Left ventricle myocardium inferior (tissue), 1 donor: ENCODE data around the gene CD46. TPM values are rescaled to one million over a fixed set of nuclear protein-coding genes. Genes with fewer than 3 reads are reported as not detected.

Experiments
- DNase-seq: peaks from one replicate; pipeline ENCODE4 v3.0.0-alpha.2; 2020
- H3K27ac ChIP-seq: fragments of 200-600 bp; replicated peaks from 2 replicates; pipeline ENCODE4 v1.8.0; 2021
- H3K27me3 ChIP-seq: fragments of 200-600 bp; 2 replicates; pipeline ENCODE4 v1.8.0; 2021; ENCODE audit warnings: low read depth
- H3K36me3 ChIP-seq: fragments of 200-600 bp; 2 replicates; pipeline ENCODE4 v1.8.0; 2021
- H3K4me1 ChIP-seq: fragments of 200-600 bp; 2 replicates; pipeline ENCODE4 v1.8.0; 2021
- H3K4me3 ChIP-seq: fragments of 200-600 bp; 2 replicates; pipeline ENCODE4 v1.8.0; 2021; ENCODE audit warnings: mild to moderate bottlenecking, moderate library complexity
- H3K9me3 ChIP-seq: fragments of 200-600 bp; replicated peaks from 2 replicates; pipeline ENCODE4 v1.8.0; 2021
- intact Hi-C: fragments of 100-400 bp; cut with micrococcal nuclease; formaldehyde crosslinking; loops from one replicate; pipeline ENCODE4 v1.11.0; 2022
- total RNA-seq: library from RNA; stranded (reverse); fragmentation: NEBNext Ultra II Directional; extraction: Animal tissue kit (Norgen Biotek cat#: 25700); gene quantifications from one replicate; pipeline ENCODE4 v1.2.1, GENCODE V29; 2021
- TF ChIP-seq, protein P1 (sequence below): fragments of 200-600 bp; IDR thresholded peaks from 2 replicates; pipeline ENCODE4 v1.8.0; 2021; ENCODE audit warnings: antibody characterized with exemption, mild to moderate bottlenecking, borderline replicate concordance
- donor health status: DM: no; HTN: yes; CAD: no; lungs with severe emphysema.

The CD46 gene
- total RNA-seq, 1 donor from 2014 or later, result 105 TPM

GRCh38 chr1:207799989-207800648, 48.3 kb downstream of the CD46 start:
- Histone ChIP-seq H3K27me3 (no peaks in the 10 kb centered on the region), H3K4me1 (peaks cover 50% of the 10 kb centered on the region), H3K27ac (peak overlapping the region; percentile 28), H3K9me3 (no peaks in the 10 kb centered on the region), H3K4me3 (no peak overlapping the region), H3K36me3 (peaks cover 50% of the 10 kb centered on the region)
- intact Hi-C loops, result no loop called here
- DNase-seq, result no peak
- TF ChIP-seq, protein P1, sequence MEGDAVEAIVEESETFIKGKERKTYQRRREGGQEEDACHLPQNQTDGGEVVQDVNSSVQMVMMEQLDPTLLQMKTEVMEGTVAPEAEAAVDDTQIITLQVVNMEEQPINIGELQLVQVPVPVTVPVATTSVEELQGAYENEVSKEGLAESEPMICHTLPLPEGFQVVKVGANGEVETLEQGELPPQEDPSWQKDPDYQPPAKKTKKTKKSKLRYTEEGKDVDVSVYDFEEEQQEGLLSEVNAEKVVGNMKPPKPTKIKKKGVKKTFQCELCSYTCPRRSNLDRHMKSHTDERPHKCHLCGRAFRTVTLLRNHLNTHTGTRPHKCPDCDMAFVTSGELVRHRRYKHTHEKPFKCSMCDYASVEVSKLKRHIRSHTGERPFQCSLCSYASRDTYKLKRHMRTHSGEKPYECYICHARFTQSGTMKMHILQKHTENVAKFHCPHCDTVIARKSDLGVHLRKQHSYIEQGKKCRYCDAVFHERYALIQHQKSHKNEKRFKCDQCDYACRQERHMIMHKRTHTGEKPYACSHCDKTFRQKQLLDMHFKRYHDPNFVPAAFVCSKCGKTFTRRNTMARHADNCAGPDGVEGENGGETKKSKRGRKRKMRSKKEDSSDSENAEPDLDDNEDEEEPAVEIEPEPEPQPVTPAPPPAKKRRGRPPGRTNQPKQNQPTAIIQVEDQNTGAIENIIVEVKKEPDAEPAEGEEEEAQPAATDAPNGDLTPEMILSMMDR, result no peak

DNA sequence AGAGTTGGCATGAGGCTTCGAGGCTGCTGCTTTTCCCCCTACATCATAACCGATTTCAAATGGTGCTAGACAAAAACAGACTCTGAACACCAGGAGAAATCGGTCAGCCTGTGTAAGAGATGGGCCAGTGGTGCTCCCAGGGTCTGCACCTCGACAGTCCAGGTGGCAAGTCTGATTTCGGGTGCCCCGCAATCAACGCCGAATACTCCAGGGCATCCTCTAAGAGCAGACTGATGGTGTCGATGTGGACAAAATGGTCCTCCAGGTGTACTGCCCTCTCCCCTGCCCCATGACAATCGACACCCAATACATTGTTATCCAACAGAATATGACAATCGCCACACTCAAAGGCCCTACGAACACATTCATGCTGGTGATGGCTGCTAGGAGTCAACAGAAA, 50.0 kb downstream of the CD46 start:
- intact Hi-C loops, result no loop called here
- no peak for DNase-seq
- Histone ChIP-seq H3K4me1 (peaks cover 66% of the 10 kb centered on the region), H3K9me3 (no peaks in the 10 kb centered on the region), H3K27ac (peak overlapping the region; percentile 97), H3K27me3 (no peaks in the 10 kb centered on the region), H3K4me3 (no peak overlapping the region), H3K36me3 (peaks cover 65% of the 10 kb centered on the region)
- TF ChIP-seq, protein P1, result no peak

DNA sequence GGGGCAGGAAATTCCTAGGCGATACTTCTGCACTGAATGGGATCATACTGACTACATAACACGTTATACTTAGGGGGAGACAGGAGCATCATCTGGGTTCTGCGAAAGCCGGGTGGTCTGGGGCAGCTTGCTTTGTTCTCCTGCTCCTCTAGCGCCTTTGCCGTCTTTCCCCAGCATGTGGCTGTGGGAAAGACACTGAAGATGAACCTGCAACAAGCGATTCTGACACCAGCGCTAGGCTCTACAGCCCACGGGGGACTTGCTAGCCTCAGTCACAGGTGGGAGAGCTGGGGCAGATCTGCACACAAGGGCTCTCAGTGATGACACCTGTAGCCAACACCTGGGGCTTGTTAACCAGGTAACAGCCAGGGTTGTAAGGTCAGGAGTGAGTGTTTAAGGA, 51.8 kb downstream of the CD46 start:
- Histone ChIP-seq H3K27me3 (no peaks in the 10 kb centered on the region), H3K36me3 (peaks cover 84% of the 10 kb centered on the region), H3K4me1 (peaks cover 69% of the 10 kb centered on the region), H3K27ac (peak overlapping the region; percentile 97), H3K4me3 (no peak overlapping the region), H3K9me3 (no peaks in the 10 kb centered on the region)
- DNase-seq, result no peak
- intact Hi-C loops, result no loop called here
- TF ChIP-seq, protein P1, result no peak

DNA sequence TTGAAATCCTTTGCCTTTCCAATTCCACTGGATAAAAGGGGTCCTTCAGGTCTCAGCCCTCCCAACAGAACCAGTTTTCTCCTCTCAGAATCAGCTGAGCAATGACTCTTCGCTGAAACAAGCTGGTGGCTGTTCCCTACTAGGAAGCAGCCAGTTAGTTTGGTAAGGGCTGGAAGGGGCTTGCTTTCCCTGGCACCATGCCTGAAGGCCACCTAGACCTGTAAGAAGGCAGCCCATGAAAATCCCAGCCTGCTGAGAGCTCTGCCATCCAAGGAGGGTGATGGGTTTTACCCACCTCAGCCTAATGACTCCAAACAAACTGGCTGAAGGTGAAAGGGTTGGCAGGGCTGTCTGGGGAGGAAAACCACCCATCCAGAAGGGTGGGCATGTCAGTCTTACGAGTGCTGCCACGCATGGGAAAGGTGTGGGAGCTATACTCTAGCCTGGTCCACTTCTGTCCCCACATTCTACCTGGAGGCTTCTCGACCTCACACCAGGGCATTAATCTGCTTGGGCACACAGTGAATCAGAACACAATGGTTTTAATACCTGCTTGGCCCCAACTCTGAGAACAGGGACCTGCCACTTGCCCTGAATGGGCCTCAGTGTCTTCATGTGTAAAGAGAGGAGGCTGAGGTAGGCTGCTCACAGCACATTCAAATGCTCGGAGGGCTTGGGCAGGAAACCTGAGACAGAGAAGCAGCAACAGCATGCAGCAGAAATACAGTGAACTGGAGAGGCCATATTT, 53.0 kb downstream of the CD46 start:
- H3K36me3 ChIP-seq, result peaks cover 96% of the 10 kb centered on the region
- TF ChIP-seq, protein P1, result no peak
- H3K4me3 ChIP-seq, result peak overlapping the region; percentile 43
- H3K27me3 ChIP-seq, result no peaks in the 10 kb centered on the region
- no peaks in the 10 kb centered on the region for H3K9me3 ChIP-seq
- intact Hi-C loops, result no loop called here
- no peak for DNase-seq
- peak overlapping the region; percentile 97 for H3K27ac ChIP-seq
- H3K4me1 ChIP-seq, result peaks cover 81% of the 10 kb centered on the region

- intact Hi-C loops, result no loop called here
- Histone ChIP-seq H3K9me3 (no peaks in the 10 kb centered on the region), H3K27ac (peak overlapping the region; percentile 97), H3K36me3 (peaks cover 98% of the 10 kb centered on the region), H3K27me3 (no peaks in the 10 kb centered on the region), H3K4me1 (peaks cover 91% of the 10 kb centered on the region), H3K4me3 (peak overlapping the region; percentile 43)
- peak; percentile 85 for DNase-seq
- TF ChIP-seq, protein P1, result no peak
Observed at GRCh38 chr1:207805841-207806421, 54.1 kb downstream of the CD46 start.
